Lower lobe of right lung (tissue), 2 donors: ENCODE measurements around the gene MAFB. TPM values are rescaled to one million over a fixed set of nuclear protein-coding genes. Genes with fewer than 3 reads are reported as not detected.

Source experiments
- ATAC-seq, 2 donors: fragments of 200-7000 bp; cut with Tn5 transposase; one replicate each; pipeline ENCODE4 v1.9.1; 2020 to 2022; ENCODE audit warnings: mild to moderate bottlenecking in 2 of 2, moderate library complexity in 2 of 2
- DNase-seq: peaks from one replicate; pipeline ENCODE4 v3.0.0-alpha.2; 2020
- H3K27ac ChIP-seq: fragments of 200-600 bp; one replicate; pipeline ENCODE4 v1.8.0; 2022
- H3K27me3 ChIP-seq: fragments of 200-600 bp; one replicate; pipeline ENCODE4 v1.8.0; 2022; ENCODE audit warnings: low read depth
- H3K36me3 ChIP-seq: fragments of 200-600 bp; one replicate; pipeline ENCODE4 v1.8.0; 2022; ENCODE audit warnings: mild to moderate bottlenecking
- H3K4me1 ChIP-seq: fragments of 200-600 bp; one replicate; pipeline ENCODE4 v1.8.0; 2022
- H3K4me3 ChIP-seq: fragments of 200-600 bp; one replicate; pipeline ENCODE4 v1.8.0; 2022; ENCODE audit warnings: mild to moderate bottlenecking
- H3K9me3 ChIP-seq: fragments of 200-600 bp; one replicate; pipeline ENCODE4 v1.8.0; 2022
- CTCF ChIP-seq: fragments of 200-600 bp; IDR thresholded peaks from one replicate; pipeline ENCODE4 v1.8.0; 2022; ENCODE audit warnings: antibody characterized with exemption, mild to moderate bottlenecking
- intact Hi-C: fragments of 100-400 bp; cut with DNase I; formaldehyde crosslinking; loops from one replicate; pipeline ENCODE4 v1.11.0; 2022
- total RNA-seq: library from RNA; stranded (reverse); fragmentation: NEBNext Ultra II Directional; extraction: Animal tissue kit (Norgen Biotek cat#: 25700); gene quantifications from one replicate; pipeline ENCODE4 v1.2.1, GENCODE V29; 2021
- donor health status: DM: no; HTN: yes; CAD: no; lungs with severe emphysema.

Gene MAFB
- total RNA-seq, 1 donor from 2014 or later: 63.3 TPM

DNA sequence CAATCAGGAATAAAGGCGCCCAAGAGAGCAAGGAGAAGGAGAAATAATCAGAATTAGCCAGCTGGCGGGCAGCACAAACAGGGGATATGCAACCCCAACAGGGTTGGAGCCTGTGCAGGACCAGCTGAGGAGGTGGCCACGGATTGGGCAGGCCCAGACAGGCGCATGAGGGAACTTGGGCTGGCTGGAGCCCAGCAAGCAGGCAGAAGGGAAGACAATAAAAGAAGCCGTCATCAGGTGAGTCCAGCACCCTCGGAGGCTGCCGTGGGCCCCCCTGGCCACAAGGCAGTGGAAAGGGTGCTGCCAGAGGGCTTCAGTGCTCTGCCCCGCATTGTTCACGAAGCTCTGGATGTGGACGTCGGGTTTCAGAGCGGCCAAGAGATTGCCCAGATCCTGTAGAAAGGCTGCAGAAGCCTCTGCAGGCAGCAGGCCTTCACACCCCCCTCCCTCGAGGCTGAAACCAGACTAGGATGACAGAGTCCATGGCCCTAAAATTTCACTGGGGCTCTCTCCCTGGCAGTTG, 28.4 kb upstream of the MAFB start:
- no peaks in the 10 kb centered on the region for H3K4me1 ChIP-seq
- H3K4me3 ChIP-seq: no peak overlapping the region
- intact Hi-C loops: no loop called here
- H3K9me3 ChIP-seq: no peaks in the 10 kb centered on the region
- H3K27ac ChIP-seq: no peak overlapping the region
- no peak for TF ChIP-seq CTCF
- H3K36me3 ChIP-seq: no peaks in the 10 kb centered on the region
- ATAC-seq: no peak
- no peaks in the 10 kb centered on the region for H3K27me3 ChIP-seq
- no peak for DNase-seq

GRCh38 chr20:40715491-40715890, 26.5 kb upstream of the MAFB start:
- intact Hi-C loops: no loop called here
- peaks cover 6% of the 10 kb centered on the region for H3K27me3 ChIP-seq
- no peaks in the 10 kb centered on the region for H3K4me1 ChIP-seq
- no peaks in the 10 kb centered on the region for H3K36me3 ChIP-seq
- no peak overlapping the region for H3K27ac ChIP-seq
- no peaks in the 10 kb centered on the region for H3K9me3 ChIP-seq
- no peak for TF ChIP-seq CTCF
- no peak overlapping the region for H3K4me3 ChIP-seq
- no peak for DNase-seq
- no peak for ATAC-seq

- DNase-seq (no peak), ATAC-seq (no peak)
- no peak for TF ChIP-seq CTCF
- Histone ChIP-seq H3K9me3 (no peaks in the 10 kb centered on the region), H3K27me3 (peaks cover 6% of the 10 kb centered on the region), H3K4me3 (no peak overlapping the region), H3K4me1 (no peaks in the 10 kb centered on the region), H3K36me3 (no peaks in the 10 kb centered on the region), H3K27ac (no peak overlapping the region)
- intact Hi-C loops: no loop called here
Observed at GRCh38 chr20:40714916-40715315, 25.9 kb upstream of the MAFB start.

DNA sequence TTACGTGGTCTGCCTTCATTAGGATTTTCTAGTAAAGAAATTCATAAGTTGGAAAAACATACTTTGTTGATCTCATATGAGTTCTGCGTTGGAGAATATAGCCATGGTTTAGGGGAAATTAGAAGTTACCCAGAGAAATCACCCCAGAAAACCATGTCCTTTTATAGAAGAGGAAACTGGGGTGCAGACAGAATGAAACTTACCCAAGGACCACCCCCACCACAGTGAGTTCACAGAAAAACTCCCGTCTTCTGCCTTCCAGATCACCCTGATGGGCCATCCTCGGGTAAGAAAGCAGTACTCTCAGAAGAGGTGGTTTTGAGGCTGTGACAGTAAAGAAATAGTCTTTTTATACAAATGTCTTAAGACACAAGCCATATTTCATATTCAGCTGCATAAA, 25.1 kb upstream of the MAFB start:
- peaks cover 6% of the 10 kb centered on the region for H3K27me3 ChIP-seq

DNA sequence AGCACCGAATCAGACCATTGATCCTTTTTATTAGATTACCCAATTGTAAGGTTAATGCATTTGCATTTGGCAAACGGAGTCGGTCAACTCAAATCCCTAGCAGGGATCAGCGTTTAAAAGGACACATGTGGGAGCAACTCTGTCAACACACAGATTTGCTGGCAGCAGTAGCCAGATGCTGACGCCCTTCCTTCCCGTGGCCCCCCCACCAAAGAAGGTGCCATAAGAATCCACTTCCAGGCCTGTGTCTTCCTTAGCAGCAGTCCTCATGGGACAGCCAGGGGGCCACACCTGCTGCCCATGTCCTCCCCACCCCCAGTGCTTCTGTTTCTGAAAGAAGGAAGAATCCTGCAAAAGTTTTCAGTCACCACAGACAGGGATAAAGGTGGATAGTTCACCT, 24.5 kb upstream of the MAFB start:
- intact Hi-C loops: no loop called here
- Histone ChIP-seq H3K9me3 (no peaks in the 10 kb centered on the region), H3K27me3 (peaks cover 6% of the 10 kb centered on the region), H3K4me3 (no peak overlapping the region), H3K36me3 (no peaks in the 10 kb centered on the region), H3K27ac (no peak overlapping the region), H3K4me1 (no peaks in the 10 kb centered on the region)
- DNase-seq (no peak), ATAC-seq (no peak)
- TF ChIP-seq CTCF: no peak

More for the DNA sequence above, 25.1 kb upstream of the MAFB start:
- intact Hi-C loops: no loop called here
- ATAC-seq (no peak), DNase-seq (no peak)
- H3K4me3 ChIP-seq: no peak overlapping the region
- H3K27ac ChIP-seq: no peak overlapping the region
- H3K36me3 ChIP-seq: no peaks in the 10 kb centered on the region
- no peak for TF ChIP-seq CTCF
- no peaks in the 10 kb centered on the region for H3K9me3 ChIP-seq
- no peaks in the 10 kb centered on the region for H3K4me1 ChIP-seq

GRCh38 chr20:40711079-40711478, 22.0 kb upstream of the MAFB start:
- Histone ChIP-seq H3K27me3 (peaks cover 6% of the 10 kb centered on the region), H3K4me1 (no peaks in the 10 kb centered on the region), H3K9me3 (no peaks in the 10 kb centered on the region), H3K36me3 (no peaks in the 10 kb centered on the region), H3K4me3 (no peak overlapping the region), H3K27ac (no peak overlapping the region)
- intact Hi-C loops: no loop called here
- no peak for TF ChIP-seq CTCF
- DNase-seq (no peak), ATAC-seq (no peak)
